HEK293 (cell line): ENCODE results near the gene TLE5.

ENCODE experiments used
- CTCF ChIA-PET: fragments of 350-600 bp; formaldehyde crosslinking; extraction: SDS; loops from one replicate; lab custom pipeline; 2021; ENCODE audit warnings: antibody characterized with exemption; lab: Yijun Ruan, JAX
- POLR2A ChIA-PET: fragments of 300-600 bp; formaldehyde crosslinking; extraction: SDS; loops from one replicate; lab custom pipeline; 2020; ENCODE audit warnings: antibody characterized with exemption, inconsistent platforms; lab: Yijun Ruan, JAX
- H3K27ac ChIP-seq: fragments of 200-500 bp; sonication (Bioruptor generic); 2 replicates; pipeline ENCODE4 v1.5.1; 2014; ENCODE audit warnings: low read depth, low read length, control low read depth, inconsistent platforms; ENCODE audit errors: extremely low read depth
- H3K36me3 ChIP-seq, 2 experiments: fragments of 200-500 bp in 1 of 2; sonication (Bioruptor generic) in 1 of 2; 1 replicate in 1 of 2; 2 replicates in 1 of 2; pipeline ENCODE4 v1.5.1; 2014 to 2017; ENCODE audit warnings: inconsistent platforms in 2 of 2, low read length in 2 of 2; ENCODE audit not compliant: control insufficient read depth in 2 of 2, insufficient read depth in 1 of 2
- H3K4me1 ChIP-seq: fragments of 200-500 bp; sonication (Bioruptor generic); 2 replicates; pipeline ENCODE4 v1.5.1; 2014; ENCODE audit warnings: mild to moderate bottlenecking, low read length, inconsistent platforms; ENCODE audit not compliant: control insufficient read depth, insufficient read depth
- H3K4me3 ChIP-seq: 2 replicates; pipeline ENCODE4 v1.5.1; 2011; ENCODE audit warnings: low read depth, mild to moderate bottlenecking, control low read depth, low read length, moderate library complexity
- H3K9me3 ChIP-seq: fragments of 200-500 bp; sonication (Bioruptor generic); 2 replicates; pipeline ENCODE4 v1.5.1; 2014; ENCODE audit warnings: low read depth, low read length, inconsistent platforms; ENCODE audit not compliant: control insufficient read depth, insufficient read depth
- GLI4 ChIP-seq: fragments of 450-650 bp; formaldehyde crosslinking; IDR thresholded peaks from 2 replicates; pipeline ENCODE4 v1.5.1; 2016; ENCODE audit warnings: missing biosample characterization, missing genetic modification characterization
- KLF17 ChIP-seq: fragments of 450-650 bp; formaldehyde crosslinking; IDR thresholded peaks from 2 replicates; pipeline ENCODE4 v1.5.1; 2016; ENCODE audit warnings: missing biosample characterization, missing genetic modification characterization
- MYNN ChIP-seq: fragments of 450-650 bp; formaldehyde crosslinking; IDR thresholded peaks from 2 replicates; pipeline ENCODE4 v1.5.1; 2016; ENCODE audit warnings: missing biosample characterization, missing genetic modification characterization, borderline replicate concordance
- PRDM10 ChIP-seq: fragments of 450-650 bp; formaldehyde crosslinking; IDR thresholded peaks from 2 replicates; pipeline ENCODE4 v1.5.1; 2016; ENCODE audit warnings: missing biosample characterization, missing genetic modification characterization
- TSHZ1 ChIP-seq: fragments of 450-650 bp; formaldehyde crosslinking; IDR thresholded peaks from 2 replicates; pipeline ENCODE4 v1.5.1; 2016; ENCODE audit warnings: missing biosample characterization, missing genetic modification characterization, borderline replicate concordance
- ZBTB10 ChIP-seq: fragments of 450-650 bp; formaldehyde crosslinking; IDR thresholded peaks from 2 replicates; pipeline ENCODE4 v1.5.1; 2016; ENCODE audit warnings: missing biosample characterization, missing genetic modification characterization
- ZNF26 ChIP-seq: fragments of 450-650 bp; formaldehyde crosslinking; IDR thresholded peaks from 2 replicates; pipeline ENCODE4 v1.5.1; 2016; ENCODE audit warnings: missing biosample characterization, missing genetic modification characterization
- ZNF280D ChIP-seq: fragments of 450-650 bp; formaldehyde crosslinking; IDR thresholded peaks from 2 replicates; pipeline ENCODE4 v1.5.1; 2016; ENCODE audit warnings: missing biosample characterization, missing genetic modification characterization
- ZNF391 ChIP-seq: fragments of 450-650 bp; formaldehyde crosslinking; IDR thresholded peaks from 2 replicates; pipeline ENCODE4 v1.5.1; 2016; ENCODE audit warnings: low read depth, missing biosample characterization, missing genetic modification characterization, borderline replicate concordance
- ZNF394 ChIP-seq: fragments of 450-650 bp; formaldehyde crosslinking; IDR thresholded peaks from 2 replicates; pipeline ENCODE4 v1.5.1; 2016; ENCODE audit warnings: missing biosample characterization, missing genetic modification characterization, mild to moderate bottlenecking, moderate library complexity, borderline replicate concordance
- ZNF426 ChIP-seq: fragments of 450-650 bp; formaldehyde crosslinking; IDR thresholded peaks from 2 replicates; pipeline ENCODE4 v1.5.1; 2017; ENCODE audit warnings: missing biosample characterization, missing genetic modification characterization, mild to moderate bottlenecking, inconsistent platforms, moderate library complexity
- ZNF529 ChIP-seq: fragments of 450-650 bp; formaldehyde crosslinking; IDR thresholded peaks from 2 replicates; pipeline ENCODE4 v1.5.1; 2017; ENCODE audit warnings: missing genetic modification characterization, missing biosample characterization; ENCODE audit not compliant: insufficient replicate concordance
- ZNF639 ChIP-seq: fragments of 450-650 bp; formaldehyde crosslinking; IDR thresholded peaks from 2 replicates; pipeline ENCODE4 v1.5.1; 2016; ENCODE audit warnings: missing biosample characterization, missing genetic modification characterization
- ZNF645 ChIP-seq: fragments of 450-650 bp; formaldehyde crosslinking; IDR thresholded peaks from 2 replicates; pipeline ENCODE4; 2016; ENCODE audit warnings: missing biosample characterization, missing genetic modification characterization

The TLE5 gene

GRCh38 chr19:3080286-3080685 is 18.0 kb upstream of the TLE5 start:
- no peaks in the 10 kb centered on the region for H3K36me3 ChIP-seq
- no peaks in the 10 kb centered on the region for H3K9me3 ChIP-seq
- CTCF ChIA-PET, result interaction anchor here (0.5 to 1.0 kb wide), 3 partner anchors 24 to 408 kb away, joined by 3 to 6 read pairs (median 3); no protein-coding TSS in a partner anchor
- no peak for TF ChIP-seq GLI4 (tag by site-specific recombination)
- TF ChIP-seq ZNF639, result no peak
- no peak for TF ChIP-seq ZNF394 (tag by site-specific recombination)
- TF ChIP-seq ZNF529 (tag by site-specific recombination), result no peak
- TF ChIP-seq PRDM10 (tag by site-specific recombination), result peak; percentile 38; the same call in 1 of the 2 replicates
- no peak for TF ChIP-seq ZNF645 (tag by site-specific recombination)
- TF ChIP-seq ZNF391, result no peak
- TF ChIP-seq MYNN, result no peak
- H3K4me3 ChIP-seq, result no peak overlapping the region
- no peak overlapping the region for H3K27ac ChIP-seq
- POLR2A ChIA-PET, result interaction anchor here (0.6 to 0.9 kb wide), 2 partner anchors 24 to 45 kb away, joined by 3 read pairs; no protein-coding TSS in a partner anchor
- H3K4me1 ChIP-seq, result no peaks in the 10 kb centered on the region

- H3K27ac ChIP-seq, result no peak overlapping the region
- H3K9me3 ChIP-seq, result no peaks in the 10 kb centered on the region
- H3K4me3 ChIP-seq, result no peak overlapping the region
- POLR2A ChIA-PET, result no interaction called here
- H3K4me1 ChIP-seq, result no peaks in the 10 kb centered on the region
- CTCF ChIA-PET, result interaction anchor here (0.6 kb wide), 1 partner anchor 409 kb away, joined by 3 read pairs; no protein-coding TSS in a partner anchor
- no peaks in the 10 kb centered on the region for H3K36me3 ChIP-seq
- TF ChIP-seq ZBTB10 (tag by site-specific recombination) (no peak), KLF17 (tag by site-specific recombination) (0 out of 2 replicates have a peak, but pooled peaks have one; percentile 24), TSHZ1 (tag by site-specific recombination) (no peak), ZNF426 (tag by site-specific recombination) (no peak), ZNF280D (tag by site-specific recombination) (peak; percentile 69; the same call in 1 of the 2 replicates), ZNF26 (no peak)
Measured at GRCh38 chr19:3079578-3079977, 17.3 kb upstream of the TLE5 start.
